CD14-positive monocyte (primary cell): ENCODE results near the gene IRF8. TPM values are rescaled to one million over a fixed set of nuclear protein-coding genes. Genes with fewer than 3 reads are reported as not detected.

Experiments
- DNase-seq, 3 donors: peaks; one replicate each; pipeline ENCODE4 v3.0.0-alpha.2; 2011 to 2022
- H2AFZ ChIP-seq: 2 replicates; pipeline ENCODE4 v1.6.0; 2012; ENCODE audit warnings: mild to moderate bottlenecking, low read depth, low read length, inconsistent platforms; ENCODE audit not compliant: insufficient read depth, poor library complexity, severe bottlenecking
- H3K27ac ChIP-seq, 2 donors: 1 replicate in 1 of 2; 2 replicates in 1 of 2; pipeline ENCODE4 v1.5.1; 2012 to 2013; ENCODE audit warnings: low read length in 2 of 2, control low read depth in 1 of 2, inconsistent platforms in 1 of 2, low read depth in 1 of 2, mild to moderate bottlenecking in 1 of 2
- H3K27me3 ChIP-seq, 2 donors: one replicate each; pipeline versions ENCODE4 v1.6.0 to v1.6.1; 2011 to 2013; ENCODE audit warnings: low read length in 2 of 2; ENCODE audit not compliant: control insufficient read depth in 2 of 2, insufficient read depth in 2 of 2
- H3K36me3 ChIP-seq, 2 donors: replicated peaks in 1 of 2; 1 replicate in 1 of 2; 2 replicates in 1 of 2; pipeline versions ENCODE4 v1.5.1 to v1.6.1; 2012 to 2013; ENCODE audit warnings: low read length in 2 of 2, control low read depth in 1 of 2, inconsistent platforms in 1 of 2, mild to moderate bottlenecking in 1 of 2; ENCODE audit not compliant: insufficient read depth in 2 of 2, control insufficient read depth in 1 of 2
- H3K4me1 ChIP-seq, 2 donors: 1 replicate in 1 of 2; 2 replicates in 1 of 2; pipeline versions ENCODE4 v1.5.1 to v1.6.1; 2012 to 2013; ENCODE audit warnings: low read length in 2 of 2, control low read depth in 1 of 2, inconsistent platforms in 1 of 2, mild to moderate bottlenecking in 1 of 2, moderate library complexity in 1 of 2; ENCODE audit not compliant: insufficient read depth in 2 of 2, control insufficient read depth in 1 of 2
- H3K4me2 ChIP-seq: replicated peaks from 2 replicates; pipeline ENCODE3; 2012; ENCODE audit warnings: low read length, moderate library complexity, mild to moderate bottlenecking; ENCODE audit not compliant: poor library complexity, severe bottlenecking; ENCODE audit errors: extremely low read depth
- H3K4me3 ChIP-seq, 3 experiments: fragments of 200-600 bp in 1 of 3; sonication (generic) in 1 of 3; replicated peaks in 1 of 3; 1 replicate in 2 of 3; 2 replicates in 1 of 3; pipeline ENCODE4 v1.5.1; 2011 to 2013; ENCODE audit warnings: low read length in 3 of 3, mild to moderate bottlenecking in 3 of 3, control low read depth in 2 of 3, low read depth in 2 of 3, inconsistent platforms in 1 of 3, moderate library complexity in 1 of 3
- H3K79me2 ChIP-seq: 2 replicates; pipeline ENCODE4 v1.6.0; 2012; ENCODE audit warnings: mild to moderate bottlenecking, control low read depth, inconsistent platforms, low read length, moderate library complexity; ENCODE audit not compliant: insufficient read depth
- H3K9ac ChIP-seq: 2 replicates; pipeline ENCODE4 v1.6.0; 2017; ENCODE audit warnings: low read length, mild to moderate bottlenecking; ENCODE audit not compliant: insufficient read depth, poor library complexity, severe bottlenecking
- H3K9me3 ChIP-seq, 2 donors: replicated peaks in 1 of 2; 1 replicate in 1 of 2; 2 replicates in 1 of 2; pipeline versions ENCODE4 v1.5.1 to v1.6.1; 2012 to 2013; ENCODE audit warnings: low read length in 2 of 2, control low read depth in 1 of 2; ENCODE audit not compliant: control insufficient read depth in 1 of 2, insufficient read depth in 1 of 2
- H4K20me1 ChIP-seq: 2 replicates; pipeline ENCODE4 v1.6.0; 2012; ENCODE audit warnings: mild to moderate bottlenecking, low read length, control low read depth, moderate library complexity; ENCODE audit not compliant: insufficient read depth
- H3K27ac Mint-ChIP-seq, 7 donors: one replicate each; pipeline ENCODE4 v1.8.0; 2020; ENCODE audit warnings: mild to moderate bottlenecking in 7 of 7, mixed read lengths in 7 of 7, moderate library complexity in 6 of 7, inconsistent platforms in 2 of 7
- H3K27me3 Mint-ChIP-seq, 3 donors: one replicate each; pipeline ENCODE4 v1.8.0; 2021 to 2022; ENCODE audit warnings: low read depth in 3 of 3, mild to moderate bottlenecking in 3 of 3, mixed read lengths in 3 of 3, moderate library complexity in 3 of 3, inconsistent platforms in 1 of 3
- H3K36me3 Mint-ChIP-seq, 2 donors: one replicate each; pipeline ENCODE4 v1.8.0; 2020; ENCODE audit warnings: mixed read lengths in 2 of 2, inconsistent platforms in 1 of 2, mild to moderate bottlenecking in 1 of 2
- H3K4me1 Mint-ChIP-seq: one replicate; pipeline ENCODE4 v1.8.0; 2020; ENCODE audit warnings: mild to moderate bottlenecking, mixed read lengths
- H3K4me3 Mint-ChIP-seq, 2 donors: one replicate each; pipeline ENCODE4 v1.8.0; 2020; ENCODE audit warnings: mild to moderate bottlenecking in 2 of 2, mixed read lengths in 2 of 2, moderate library complexity in 1 of 2
- H3K9me3 Mint-ChIP-seq, 7 donors: one replicate each; pipeline ENCODE4 v1.8.0; 2020 to 2022; ENCODE audit warnings: mixed read lengths in 7 of 7, mild to moderate bottlenecking in 6 of 7, moderate library complexity in 6 of 7, inconsistent platforms in 2 of 7
- WGBS: methylation state at CpG from one replicate; pipeline ENCODE4 v1.1.5; 2013; ENCODE audit warnings: missing lambda C conversion rate; ENCODE audit not compliant: insufficient coverage; 5-methylcytosine and 5-hydroxymethylcytosine counted together
- intact Hi-C, 2 donors: fragments of 100-400 bp; cut with micrococcal nuclease; formaldehyde crosslinking; loops; one replicate each; pipeline versions ENCODE4 v1.15.0 to v1.15.1; 2023
- polyA plus RNA-seq, 3 donors: library from polyadenylated mRNA; depleted of rRNA in 1 of 3; unstranded in 2 of 3; stranded (reverse) in 1 of 3; fragments of 300-500 nt in 2 of 3; fragments of >200 nt in 1 of 3; fragmentation: Illumina TruSeq in 2 of 3; gene quantifications; 1 replicate in 2 of 3; 2 replicates in 1 of 3; pipeline ENCODE4 v1.2.3, GENCODE V29; 2012 to 2021
- TF ChIP-seq, protein P1 (sequence below): fragments of 200-600 bp; IDR thresholded peaks from one replicate; pipeline ENCODE4 v1.8.0; 2022; ENCODE audit warnings: antibody characterized with exemption, mild to moderate bottlenecking

Gene IRF8
- polyA plus RNA-seq, 3 donors, result 157 to 187 (median 184) TPM

DNA sequence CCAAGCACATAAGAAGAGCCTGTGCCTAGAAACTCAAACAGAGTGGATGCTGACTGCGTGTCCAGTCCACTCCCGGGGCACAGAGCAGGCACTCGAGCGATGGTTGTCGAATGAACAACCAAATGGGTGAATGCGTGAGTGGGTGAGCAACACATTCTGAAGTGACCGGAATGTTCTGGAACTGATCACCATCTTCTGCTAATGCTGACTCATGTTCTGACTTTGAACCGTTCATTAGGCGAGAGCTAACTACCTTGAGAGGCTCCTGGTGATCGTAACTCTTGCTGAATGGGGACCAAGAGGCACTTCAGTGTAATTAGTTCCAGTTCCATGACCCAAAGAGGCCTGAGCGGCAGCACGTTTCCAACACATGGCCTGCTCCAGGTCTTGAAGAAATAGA lies 37.9 kb downstream of the IRF8 start:
- Histone ChIP-seq H3K27ac (peak overlapping the region; percentile 85 to 93), H3K4me1 (peaks cover 62% of the 10 kb centered on the region in 2 donors), H3K9me3 (no peaks in the 10 kb centered on the region), H2AFZ (no peak overlapping the region), H3K9ac (peak overlapping the region; percentile 55), H3K4me3 (peak overlapping the region in 1 of 3 experiments; percentile 44), H3K27me3 (no peaks in the 10 kb centered on the region), H3K79me2 (peaks cover 11% of the 10 kb centered on the region), H4K20me1 (no peaks in the 10 kb centered on the region), H3K4me2 (peak overlapping the region; percentile 67), H3K36me3 (no peaks in the 10 kb centered on the region)
- Mint-ChIP-seq H3K27ac (peak overlapping the region; percentile 95 to 98 (median 97)), H3K36me3 (peaks cover 0 to 6% of the 10 kb centered on the region in 2 donors), H3K4me3 (peak overlapping the region; percentile 57 to 82), H3K27me3 (peaks cover 0 to 2% (median 0%) of the 10 kb centered on the region in 3 donors), H3K9me3 (peaks cover 0 to 7% (median 0%) of the 10 kb centered on the region in 7 donors), H3K4me1 (peaks cover 67% of the 10 kb centered on the region)
- TF ChIP-seq, protein P1, sequence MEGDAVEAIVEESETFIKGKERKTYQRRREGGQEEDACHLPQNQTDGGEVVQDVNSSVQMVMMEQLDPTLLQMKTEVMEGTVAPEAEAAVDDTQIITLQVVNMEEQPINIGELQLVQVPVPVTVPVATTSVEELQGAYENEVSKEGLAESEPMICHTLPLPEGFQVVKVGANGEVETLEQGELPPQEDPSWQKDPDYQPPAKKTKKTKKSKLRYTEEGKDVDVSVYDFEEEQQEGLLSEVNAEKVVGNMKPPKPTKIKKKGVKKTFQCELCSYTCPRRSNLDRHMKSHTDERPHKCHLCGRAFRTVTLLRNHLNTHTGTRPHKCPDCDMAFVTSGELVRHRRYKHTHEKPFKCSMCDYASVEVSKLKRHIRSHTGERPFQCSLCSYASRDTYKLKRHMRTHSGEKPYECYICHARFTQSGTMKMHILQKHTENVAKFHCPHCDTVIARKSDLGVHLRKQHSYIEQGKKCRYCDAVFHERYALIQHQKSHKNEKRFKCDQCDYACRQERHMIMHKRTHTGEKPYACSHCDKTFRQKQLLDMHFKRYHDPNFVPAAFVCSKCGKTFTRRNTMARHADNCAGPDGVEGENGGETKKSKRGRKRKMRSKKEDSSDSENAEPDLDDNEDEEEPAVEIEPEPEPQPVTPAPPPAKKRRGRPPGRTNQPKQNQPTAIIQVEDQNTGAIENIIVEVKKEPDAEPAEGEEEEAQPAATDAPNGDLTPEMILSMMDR, result no peak
- intact Hi-C loops, result loop anchor here in 1 of 2 donors (5.0 kb wide), 1 partner anchor 45 kb away; no protein-coding TSS in a partner anchor
- peak in 2 of 3 donors; percentile 35 to 73 for DNase-seq
- WGBS, result 69% methylated on average over 10 of the region's 12 CpGs

DNA sequence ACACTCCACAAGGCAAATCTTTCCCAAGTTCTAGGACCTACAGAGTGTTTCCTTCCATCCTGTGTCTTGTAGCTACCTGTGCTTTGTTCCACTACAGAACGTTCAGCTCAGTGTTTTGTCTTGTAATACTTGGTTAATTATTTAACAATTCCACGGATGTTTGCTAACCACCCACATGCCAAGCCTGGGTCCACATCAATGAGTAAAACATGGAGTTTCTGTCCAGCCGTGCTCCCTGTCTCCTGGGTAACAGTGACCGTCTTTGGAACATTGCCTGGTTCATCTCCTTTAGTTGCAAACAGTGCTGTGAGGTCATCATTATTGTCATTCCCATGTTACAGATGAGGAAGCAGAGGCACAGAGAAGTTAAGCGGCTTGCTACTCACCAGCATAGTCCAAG lies 41.3 kb downstream of the IRF8 start:
- no peak overlapping the region for H3K9ac ChIP-seq
- H3K4me3 ChIP-seq, result no peak overlapping the region
- H3K4me3 Mint-ChIP-seq, result no peak overlapping the region
- TF ChIP-seq, protein P1, result no peak
- H3K27me3 Mint-ChIP-seq, result peaks cover 0 to 6% (median 4%) of the 10 kb centered on the region in 3 donors
- no peak overlapping the region for H2AFZ ChIP-seq
- H3K9me3 Mint-ChIP-seq, result peaks cover 0 to 7% (median 0%) of the 10 kb centered on the region in 7 donors
- no peaks in the 10 kb centered on the region for H3K27me3 ChIP-seq
- peak overlapping the region in 1 of 2 donors; percentile 34 for H3K27ac ChIP-seq
- peak in 2 of 3 donors; percentile 65 to 73 for DNase-seq
- no peak overlapping the region for H3K4me2 ChIP-seq
- no peaks in the 10 kb centered on the region for H4K20me1 ChIP-seq
- H3K4me1 Mint-ChIP-seq, result peaks cover 70% of the 10 kb centered on the region
- H3K36me3 ChIP-seq, result no peaks in the 10 kb centered on the region
- H3K79me2 ChIP-seq, result no peaks in the 10 kb centered on the region
- intact Hi-C loops, result no loop called here
- peak overlapping the region in 5 of 7 donors; percentile 54 to 89 (median 86) for H3K27ac Mint-ChIP-seq
- H3K9me3 ChIP-seq, result no peaks in the 10 kb centered on the region
- H3K4me1 ChIP-seq, result peaks cover 62% of the 10 kb centered on the region in 2 donors
- WGBS, result 56% methylated on average over 1 of the region's 5 CpGs
- H3K36me3 Mint-ChIP-seq, result no peaks in the 10 kb centered on the region
